ENCODE data around the gene FBLL1. TPM values are rescaled to one million over a fixed set of nuclear protein-coding genes. Genes with fewer than 3 reads are reported as not detected.
"Not testable (repeated sequence)": the region's sequence is repeated elsewhere in the genome, so short reads cannot be mapped to it uniquely, and the experiment has no call there.

FBLL1 gene
- total RNA-seq, 1 donor from 2014 or later: 4.5 TPM

- H3K4me3 Mint-ChIP-seq (ENCODE audit: low read depth): no peak overlapping the region
- DNase-seq (ENCODE audit: low spot score, unreplicated experiment): no peak
- H3K27ac Mint-ChIP-seq: no peak overlapping the region
- peaks cover 37% of the 10 kb centered on the region for H3K36me3 Mint-ChIP-seq (ENCODE audit: insufficient read depth)
- TF ChIP-seq CTCF (IDR thresholded peaks at IDR 0.05; ENCODE audit: unreplicated experiment): no peak
- no peaks in the 10 kb centered on the region for H3K9me3 Mint-ChIP-seq (ENCODE audit: low read depth)
- H3K27me3 Mint-ChIP-seq: no peaks in the 10 kb centered on the region
- H3K4me1 Mint-ChIP-seq (ENCODE audit: low read depth): peaks cover 7% of the 10 kb centered on the region
Measured at GRCh38 chr5:168557389-168557788, 28.3 kb downstream of the FBLL1 start.

GRCh38 chr5:168562279-168562678 lies 33.2 kb downstream of the FBLL1 start:
- H3K27ac Mint-ChIP-seq: peak overlapping the region; percentile 29
- peaks cover 18% of the 10 kb centered on the region for H3K36me3 Mint-ChIP-seq (ENCODE audit: insufficient read depth)
- no peaks in the 10 kb centered on the region for H3K27me3 Mint-ChIP-seq
- peaks cover 18% of the 10 kb centered on the region for H3K4me1 Mint-ChIP-seq (ENCODE audit: low read depth)
- no peak for DNase-seq (ENCODE audit: low spot score, unreplicated experiment)
- TF ChIP-seq CTCF (IDR thresholded peaks at IDR 0.05; ENCODE audit: unreplicated experiment): no peak
- H3K4me3 Mint-ChIP-seq (ENCODE audit: low read depth): no peak overlapping the region
- no peaks in the 10 kb centered on the region for H3K9me3 Mint-ChIP-seq (ENCODE audit: low read depth)

- DNase-seq (ENCODE audit: low spot score, unreplicated experiment): no peak
- H3K27ac Mint-ChIP-seq: no peak overlapping the region
- no peak overlapping the region for H3K4me3 Mint-ChIP-seq (ENCODE audit: low read depth)
- no peaks in the 10 kb centered on the region for H3K27me3 Mint-ChIP-seq
- TF ChIP-seq CTCF (IDR thresholded peaks at IDR 0.05; ENCODE audit: unreplicated experiment): no peak
- no peaks in the 10 kb centered on the region for H3K9me3 Mint-ChIP-seq (ENCODE audit: low read depth)
- H3K36me3 Mint-ChIP-seq (ENCODE audit: insufficient read depth): peaks cover 15% of the 10 kb centered on the region
- H3K4me1 Mint-ChIP-seq (ENCODE audit: low read depth): peaks cover 18% of the 10 kb centered on the region
Measured at GRCh38 chr5:168563959-168564358, 34.9 kb downstream of the FBLL1 start.

- Mint-ChIP-seq H3K36me3 (ENCODE audit: insufficient read depth) (peaks cover 18% of the 10 kb centered on the region), H3K4me1 (ENCODE audit: low read depth) (peaks cover 5% of the 10 kb centered on the region), H3K4me3 (ENCODE audit: low read depth) (no peak overlapping the region), H3K27ac (no peak overlapping the region), H3K27me3 (no peaks in the 10 kb centered on the region), H3K9me3 (ENCODE audit: low read depth) (no peaks in the 10 kb centered on the region)
- TF ChIP-seq CTCF (IDR thresholded peaks at IDR 0.05; ENCODE audit: unreplicated experiment): no peak
- no peak for DNase-seq (ENCODE audit: low spot score, unreplicated experiment)
Measured at GRCh38 chr5:168568738-168569137, 39.6 kb downstream of the FBLL1 start.

DNA sequence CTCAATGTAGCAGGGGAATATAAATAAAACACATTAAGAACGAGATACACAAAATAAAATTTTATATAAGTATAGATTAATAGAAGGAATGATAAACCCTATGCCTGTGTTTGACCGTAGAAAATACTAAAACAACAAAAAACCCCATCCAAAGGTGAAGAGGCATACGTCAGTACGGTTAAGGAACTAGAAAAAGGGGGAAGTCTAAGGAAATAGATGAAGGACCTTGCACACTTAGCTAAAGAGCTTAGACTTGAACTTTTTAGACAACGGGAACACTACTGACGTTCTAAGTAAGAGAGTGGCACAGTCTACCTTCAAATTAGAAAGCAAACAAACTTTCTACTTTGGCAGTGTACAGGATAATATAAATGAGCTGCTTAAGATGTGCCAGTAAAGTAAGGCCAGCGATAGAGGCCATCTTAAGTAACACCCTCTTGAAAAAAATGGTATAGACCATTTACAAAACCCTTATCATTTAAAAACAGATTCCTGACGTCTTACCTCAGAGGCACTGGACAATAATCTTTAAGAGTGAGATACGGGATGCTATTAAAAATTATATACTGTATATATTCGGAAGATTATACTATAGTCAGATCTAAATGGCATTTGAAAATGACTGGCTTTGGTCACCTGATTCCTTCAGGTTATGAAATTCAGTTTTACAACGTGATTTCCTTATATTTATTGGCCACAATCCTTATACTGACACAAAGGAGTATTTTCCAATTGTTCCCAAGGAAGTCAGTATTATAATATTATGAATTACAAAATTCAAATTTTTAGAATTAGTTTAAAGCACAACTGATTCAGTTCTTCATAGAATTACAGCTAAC lies 41.6 kb downstream of the FBLL1 start:
- peaks cover 8% of the 10 kb centered on the region for H3K4me1 Mint-ChIP-seq (ENCODE audit: low read depth)
- no peak for TF ChIP-seq CTCF (IDR thresholded peaks at IDR 0.05; ENCODE audit: unreplicated experiment)
- no peak overlapping the region for H3K4me3 Mint-ChIP-seq (ENCODE audit: low read depth)
- no peak for DNase-seq (ENCODE audit: low spot score, unreplicated experiment)
- no peaks in the 10 kb centered on the region for H3K27me3 Mint-ChIP-seq
- no peaks in the 10 kb centered on the region for H3K9me3 Mint-ChIP-seq (ENCODE audit: low read depth)
- peaks cover 20% of the 10 kb centered on the region for H3K36me3 Mint-ChIP-seq (ENCODE audit: insufficient read depth)
- peak overlapping the region; percentile 49 for H3K27ac Mint-ChIP-seq

DNA sequence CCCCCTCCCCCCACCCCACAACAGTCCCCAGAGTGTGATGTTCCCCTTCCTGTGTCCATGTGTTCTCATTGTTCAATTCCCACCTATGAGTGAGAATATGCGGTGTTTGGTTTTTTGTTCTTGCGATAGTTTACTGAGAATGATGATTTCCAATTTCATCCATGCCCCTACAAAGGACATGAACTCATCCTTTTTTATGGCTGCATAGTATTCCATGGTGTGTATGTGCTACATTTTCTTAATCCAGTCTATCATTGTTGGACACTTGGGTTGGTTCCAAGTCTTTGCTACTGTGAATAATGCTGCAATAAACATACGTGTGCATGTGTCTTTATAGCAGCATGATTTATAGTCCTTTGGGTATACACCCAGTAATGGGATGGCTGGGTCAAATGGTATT lies 44.6 kb downstream of the FBLL1 start:
- not testable (repeated sequence) for H3K27ac Mint-ChIP-seq; DNase-seq (ENCODE audit: low spot score, unreplicated experiment); H3K27me3 Mint-ChIP-seq; H3K9me3 Mint-ChIP-seq (ENCODE audit: low read depth); H3K4me3 Mint-ChIP-seq (ENCODE audit: low read depth)
- peaks cover 21% of the 10 kb centered on the region for H3K4me1 Mint-ChIP-seq (ENCODE audit: low read depth)
- peaks cover 20% of the 10 kb centered on the region for H3K36me3 Mint-ChIP-seq (ENCODE audit: insufficient read depth)

DNA sequence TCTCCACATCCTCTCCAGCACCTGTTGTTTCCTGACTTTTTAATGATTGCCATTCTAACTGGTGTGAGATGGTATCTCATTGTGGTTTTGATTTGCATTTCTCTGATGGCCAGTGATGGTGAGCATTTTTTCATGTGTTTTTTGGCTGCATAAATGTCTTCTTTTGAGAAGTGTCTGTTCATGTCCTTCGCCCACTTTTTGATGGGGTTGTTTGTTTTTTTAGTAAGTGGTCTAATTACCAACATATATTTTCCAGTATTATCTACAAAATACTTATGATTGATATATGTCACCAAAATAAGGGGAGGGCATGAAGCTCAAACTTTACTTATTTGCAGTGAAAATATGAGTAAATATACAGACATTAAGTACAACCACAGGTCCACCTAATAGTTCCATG lies 45.1 kb downstream of the FBLL1 start:
- H3K36me3 Mint-ChIP-seq (ENCODE audit: insufficient read depth): peaks cover 20% of the 10 kb centered on the region
- not testable (repeated sequence) for H3K4me3 Mint-ChIP-seq (ENCODE audit: low read depth); H3K27me3 Mint-ChIP-seq; H3K9me3 Mint-ChIP-seq (ENCODE audit: low read depth); H3K27ac Mint-ChIP-seq; DNase-seq (ENCODE audit: low spot score, unreplicated experiment)
- peaks cover 21% of the 10 kb centered on the region for H3K4me1 Mint-ChIP-seq (ENCODE audit: low read depth)
